CD1c-positive myeloid dendritic cell (primary cell): ENCODE results near the gene SNAP23.
"Not testable (repeated sequence)": the region's sequence is repeated elsewhere in the genome, so short reads cannot be mapped to it uniquely, and the experiment has no call there.

Experiments used
- DNase-seq: peaks from one replicate; pipeline ENCODE4 v3.0.0-alpha.2; 2016; ENCODE audit errors: extremely low spot score

The SNAP23 gene

GRCh38 chr15:42498212-42499068 is 3.0 kb downstream of the SNAP23 start:
- no peak for DNase-seq

GRCh38 chr15:42499858-42500609 is 4.6 kb downstream of the SNAP23 start:
- peak; percentile 65 for DNase-seq

GRCh38 chr15:42502477-42502876 is 7.0 kb downstream of the SNAP23 start:
- no peak for DNase-seq

GRCh38 chr15:42503825-42504224 is 8.4 kb downstream of the SNAP23 start:
- peak; percentile 15 for DNase-seq

GRCh38 chr15:42504631-42505030 is 9.2 kb downstream of the SNAP23 start:
- no peak for DNase-seq

GRCh38 chr15:42507514-42507913 is 12.1 kb downstream of the SNAP23 start:
- DNase-seq = no peak

- no peak for DNase-seq
These were observed 12.8 kb downstream of the SNAP23 start for GRCh38 chr15:42508263-42508690.

GRCh38 chr15:42510258-42511006 is 15.0 kb downstream of the SNAP23 start:
- DNase-seq = no peak

- peak; percentile 77 for DNase-seq
These were observed 15.6 kb downstream of the SNAP23 start for GRCh38 chr15:42511007-42511391.

- no peak for DNase-seq
These were observed 27.9 kb downstream of the SNAP23 start for GRCh38 chr15:42523331-42523730.

- DNase-seq = no peak
These were observed 33.5 kb downstream of the SNAP23 start for GRCh38 chr15:42528970-42529369.

GRCh38 chr15:42533246-42533645 is 37.8 kb downstream of the SNAP23 start:
- DNase-seq = no peak

- peak; percentile 71 for DNase-seq
These were observed 49.6 kb downstream of the SNAP23 start for GRCh38 chr15:42544853-42545629.

GRCh38 chr15:42547918-42548248 is 52.4 kb downstream of the SNAP23 start:
- no peak for DNase-seq

- DNase-seq = peak; percentile 93
These were observed 53.0 kb downstream of the SNAP23 start, which contains the start of the genes HAUS2 and LRRC57 for GRCh38 chr15:42548249-42549031. TSS of gene HAUS2 (plus strand) at chr15:42548838. CDS start at chr15:42548873, 35 bp downstream. TSS of gene LRRC57 (minus strand) at chr15:42548793. CDS start at chr15:42548434, 359 bp downstream.

- DNase-seq = peak; percentile 64
These were observed 53.6 kb downstream of the SNAP23 start for GRCh38 chr15:42549032-42549491.

GRCh38 chr15:42549741-42550392 is 54.4 kb downstream of the SNAP23 start:
- DNase-seq = peak; percentile 52

GRCh38 chr15:42553554-42553953 is 58.1 kb downstream of the SNAP23 start:
- no peak for DNase-seq

GRCh38 chr15:42556550-42557207 is 61.2 kb downstream of the SNAP23 start:
- DNase-seq = not testable (repeated sequence)
